PFSK-1 (cell line): ENCODE measurements around the gene LSAMP.

Experiments
- SIN3A ChIP-seq: IDR thresholded peaks from 2 replicates; pipeline ENCODE4 v1.6.1; 2012; ENCODE audit warnings: mild to moderate bottlenecking, low read length, moderate library complexity, borderline replicate concordance; ENCODE audit not compliant: insufficient read depth
- TAF1 ChIP-seq: IDR thresholded peaks from 2 replicates; pipeline ENCODE4 v1.6.1; 2012; ENCODE audit warnings: low read length, control low read depth, borderline replicate concordance; ENCODE audit not compliant: insufficient read depth

GRCh38 chr3:116367761-116368395 lies 77.4 kb downstream of the LSAMP start:
- TF ChIP-seq SIN3A (no peak), TAF1 (no peak)
